ENCODE data around the gene NSD1.

Gene NSD1

GRCh38 chr5:177222269-177222668 lies 88.7 kb downstream of the NSD1 start:
- Histone ChIP-seq H3K27me3 (ENCODE audit: insufficient read depth, poor library complexity, severe bottlenecking) (no peaks in the 10 kb centered on the region), H3K4me3 (replicated peaks; ENCODE audit: insufficient read depth, low read length) (no peak overlapping the region), H3K27ac (replicated peaks) (no peak overlapping the region)
- no peak for DNase-seq (ENCODE audit: low read depth in 1 of 2, low spot score in 1 of 2)
- no peak for TF ChIP-seq POLR2AphosphoS5 (IDR thresholded peaks at IDR 0.05; ENCODE audit: low read depth)
- TF ChIP-seq, protein P1, sequence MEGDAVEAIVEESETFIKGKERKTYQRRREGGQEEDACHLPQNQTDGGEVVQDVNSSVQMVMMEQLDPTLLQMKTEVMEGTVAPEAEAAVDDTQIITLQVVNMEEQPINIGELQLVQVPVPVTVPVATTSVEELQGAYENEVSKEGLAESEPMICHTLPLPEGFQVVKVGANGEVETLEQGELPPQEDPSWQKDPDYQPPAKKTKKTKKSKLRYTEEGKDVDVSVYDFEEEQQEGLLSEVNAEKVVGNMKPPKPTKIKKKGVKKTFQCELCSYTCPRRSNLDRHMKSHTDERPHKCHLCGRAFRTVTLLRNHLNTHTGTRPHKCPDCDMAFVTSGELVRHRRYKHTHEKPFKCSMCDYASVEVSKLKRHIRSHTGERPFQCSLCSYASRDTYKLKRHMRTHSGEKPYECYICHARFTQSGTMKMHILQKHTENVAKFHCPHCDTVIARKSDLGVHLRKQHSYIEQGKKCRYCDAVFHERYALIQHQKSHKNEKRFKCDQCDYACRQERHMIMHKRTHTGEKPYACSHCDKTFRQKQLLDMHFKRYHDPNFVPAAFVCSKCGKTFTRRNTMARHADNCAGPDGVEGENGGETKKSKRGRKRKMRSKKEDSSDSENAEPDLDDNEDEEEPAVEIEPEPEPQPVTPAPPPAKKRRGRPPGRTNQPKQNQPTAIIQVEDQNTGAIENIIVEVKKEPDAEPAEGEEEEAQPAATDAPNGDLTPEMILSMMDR (IDR thresholded peaks at IDR 0.05; ENCODE audit: insufficient read depth, low read length), result no peak
- no peak for TF ChIP-seq SPI1 (IDR thresholded peaks at IDR 0.05; ENCODE audit: borderline replicate concordance, low read depth)
- TF ChIP-seq, protein P2, sequence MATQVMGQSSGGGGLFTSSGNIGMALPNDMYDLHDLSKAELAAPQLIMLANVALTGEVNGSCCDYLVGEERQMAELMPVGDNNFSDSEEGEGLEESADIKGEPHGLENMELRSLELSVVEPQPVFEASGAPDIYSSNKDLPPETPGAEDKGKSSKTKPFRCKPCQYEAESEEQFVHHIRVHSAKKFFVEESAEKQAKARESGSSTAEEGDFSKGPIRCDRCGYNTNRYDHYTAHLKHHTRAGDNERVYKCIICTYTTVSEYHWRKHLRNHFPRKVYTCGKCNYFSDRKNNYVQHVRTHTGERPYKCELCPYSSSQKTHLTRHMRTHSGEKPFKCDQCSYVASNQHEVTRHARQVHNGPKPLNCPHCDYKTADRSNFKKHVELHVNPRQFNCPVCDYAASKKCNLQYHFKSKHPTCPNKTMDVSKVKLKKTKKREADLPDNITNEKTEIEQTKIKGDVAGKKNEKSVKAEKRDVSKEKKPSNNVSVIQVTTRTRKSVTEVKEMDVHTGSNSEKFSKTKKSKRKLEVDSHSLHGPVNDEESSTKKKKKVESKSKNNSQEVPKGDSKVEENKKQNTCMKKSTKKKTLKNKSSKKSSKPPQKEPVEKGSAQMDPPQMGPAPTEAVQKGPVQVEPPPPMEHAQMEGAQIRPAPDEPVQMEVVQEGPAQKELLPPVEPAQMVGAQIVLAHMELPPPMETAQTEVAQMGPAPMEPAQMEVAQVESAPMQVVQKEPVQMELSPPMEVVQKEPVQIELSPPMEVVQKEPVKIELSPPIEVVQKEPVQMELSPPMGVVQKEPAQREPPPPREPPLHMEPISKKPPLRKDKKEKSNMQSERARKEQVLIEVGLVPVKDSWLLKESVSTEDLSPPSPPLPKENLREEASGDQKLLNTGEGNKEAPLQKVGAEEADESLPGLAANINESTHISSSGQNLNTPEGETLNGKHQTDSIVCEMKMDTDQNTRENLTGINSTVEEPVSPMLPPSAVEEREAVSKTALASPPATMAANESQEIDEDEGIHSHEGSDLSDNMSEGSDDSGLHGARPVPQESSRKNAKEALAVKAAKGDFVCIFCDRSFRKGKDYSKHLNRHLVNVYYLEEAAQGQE (IDR thresholded peaks at IDR 0.05; ENCODE audit: insufficient replicate concordance, low read depth), result no peak
- no peak for TF ChIP-seq GABPA (IDR thresholded peaks at IDR 0.05; ENCODE audit: low read depth)

DNA sequence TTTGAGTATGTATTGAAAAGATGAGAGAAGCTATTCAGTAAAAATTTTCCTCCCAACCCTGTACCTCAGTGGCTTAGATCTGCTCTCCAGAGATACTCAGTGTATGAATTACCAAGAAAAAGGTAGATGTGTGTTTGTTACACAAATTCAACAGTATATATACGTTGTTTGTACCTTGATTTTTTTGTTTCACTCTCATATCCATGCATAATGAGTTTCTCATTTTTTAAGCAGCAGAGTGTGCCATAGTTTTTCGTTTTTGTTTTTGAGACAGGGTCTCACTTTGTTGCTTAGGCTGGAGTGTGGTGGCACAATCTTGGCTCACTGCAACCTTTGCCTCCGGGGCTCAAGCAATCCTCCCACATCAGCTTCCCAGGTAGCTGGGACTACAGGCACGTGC lies 92.2 kb downstream of the NSD1 start:
- TF ChIP-seq, protein P1 (IDR thresholded peaks at IDR 0.05; ENCODE audit: insufficient read depth, low read length), result no peak
- TF ChIP-seq SPI1 (IDR thresholded peaks at IDR 0.05; ENCODE audit: borderline replicate concordance, low read depth) (no peak), POLR2AphosphoS5 (IDR thresholded peaks at IDR 0.05; ENCODE audit: low read depth) (no peak), GABPA (IDR thresholded peaks at IDR 0.05; ENCODE audit: low read depth) (no peak)
- TF ChIP-seq, protein P2 (IDR thresholded peaks at IDR 0.05; ENCODE audit: insufficient replicate concordance, low read depth), result no peak
- no peak overlapping the region for H3K4me3 ChIP-seq (replicated peaks; ENCODE audit: insufficient read depth, low read length)
- DNase-seq (ENCODE audit: low read depth in 1 of 2, low spot score in 1 of 2), result no peak
- no peaks in the 10 kb centered on the region for H3K27me3 ChIP-seq (ENCODE audit: insufficient read depth, poor library complexity, severe bottlenecking)
- H3K27ac ChIP-seq (replicated peaks), result no peak overlapping the region

- H3K4me3 ChIP-seq (replicated peaks; ENCODE audit: insufficient read depth, low read length), result no peak overlapping the region
- no peak for DNase-seq (ENCODE audit: low read depth in 1 of 2, low spot score in 1 of 2)
These were observed 93.3 kb downstream of the NSD1 start for GRCh38 chr5:177226860-177227259.

GRCh38 chr5:177228751-177229150 lies 95.2 kb downstream of the NSD1 start:
- TF ChIP-seq, protein P1 (IDR thresholded peaks at IDR 0.05; ENCODE audit: insufficient read depth, low read length), result no peak
- TF ChIP-seq SPI1 (IDR thresholded peaks at IDR 0.05; ENCODE audit: borderline replicate concordance, low read depth) (no peak), POLR2AphosphoS5 (IDR thresholded peaks at IDR 0.05; ENCODE audit: low read depth) (no peak), GABPA (IDR thresholded peaks at IDR 0.05; ENCODE audit: low read depth) (no peak)
- TF ChIP-seq, protein P2 (IDR thresholded peaks at IDR 0.05; ENCODE audit: insufficient replicate concordance, low read depth), result no peak
- Histone ChIP-seq H3K27ac (replicated peaks) (no peak overlapping the region), H3K27me3 (ENCODE audit: insufficient read depth, poor library complexity, severe bottlenecking) (no peaks in the 10 kb centered on the region), H3K4me3 (replicated peaks; ENCODE audit: insufficient read depth, low read length) (no peak overlapping the region)
- DNase-seq (ENCODE audit: low read depth in 1 of 2, low spot score in 1 of 2), result no peak

More at GRCh38 chr5:177226860-177227259, 93.3 kb downstream of the NSD1 start:
- TF ChIP-seq GABPA (IDR thresholded peaks at IDR 0.05; ENCODE audit: low read depth), result no peak
- Histone ChIP-seq H3K27ac (replicated peaks) (no peak overlapping the region), H3K27me3 (ENCODE audit: insufficient read depth, poor library complexity, severe bottlenecking) (no peaks in the 10 kb centered on the region)
